K562 (cell line): ENCODE data around the gene SLC15A3. TPM values are rescaled to one million over a fixed set of nuclear protein-coding genes. Genes with fewer than 3 reads are reported as not detected.
A peak's percentile ranks its signal among the peaks of the same experiment; 100 is the strongest.

ENCODE experiments used
- ATAC-seq: fragments of 200-7000 bp; cut with Tn5 transposase; 3 replicates; pipeline ENCODE4 v1.9.1; 2020; ENCODE audit warnings: moderate library complexity
- BruUV-seq: library from RNA; stranded (reverse); fragments of 400-500 nt; replicated peaks from 2 replicates; lab custom pipeline; 2021; lab: Mats Ljungman, UMichigan
- CTCF ChIA-PET: fragments of 300-600 bp; formaldehyde crosslinking; extraction: SDS; loops from one replicate; lab custom pipeline; 2021; ENCODE audit warnings: low intra/inter-chr PET ratio; lab: Yijun Ruan, JAX
- POLR2A ChIA-PET: fragments of 300-600, 350-650 bp; sonication (Branson Sonifier 250); formaldehyde crosslinking; extraction: SDS; loops from one replicate; lab custom pipeline; 2021; ENCODE audit warnings: antibody characterized with exemption, inconsistent platforms; lab: Yijun Ruan, JAX
- DNase-seq, 4 experiments: peaks; one replicate each; pipeline versions ENCODE4 v3.0.0 to v3.0.0-alpha.2; 2011 to 2018; ENCODE audit warnings: low spot score in 3 of 4, mixed read lengths in 3 of 4; ENCODE audit errors: extremely low read depth in 1 of 4
- FAIRE-seq: peaks from 2 replicates; lab custom pipeline; 2011; peaks lifted over from hg19 to GRCh38; lab: Jason Lieb, UNC
- H2AFZ ChIP-seq: 2 replicates; pipeline ENCODE4 v1.6.0; 2011; ENCODE audit warnings: low read depth, low read length, control low read depth, inconsistent platforms
- H3K27ac ChIP-seq: fragments of 200-600 bp; 3 replicates; pipeline ENCODE4 v1.8.0; 2011; ENCODE audit warnings: low read depth, mild to moderate bottlenecking, control low read depth, inconsistent platforms, low read length, moderate library complexity, mixed read lengths; ENCODE audit errors: extremely low read depth
- H3K27me3 ChIP-seq, 2 experiments: fragments of 300-600 bp in 1 of 2; 2 replicates in 1 of 2; 3 replicates in 1 of 2; pipeline versions ENCODE4 v1.6.0 to v1.8.0; 2011; ENCODE audit warnings: inconsistent platforms in 2 of 2, low read length in 2 of 2, mild to moderate bottlenecking in 1 of 2, mixed read lengths in 1 of 2, moderate library complexity in 1 of 2; ENCODE audit not compliant: control insufficient read depth in 2 of 2, insufficient read depth in 2 of 2
- H3K36me3 ChIP-seq: fragments of 300-600 bp; 3 replicates; pipeline ENCODE4 v1.8.0; 2011; ENCODE audit warnings: mild to moderate bottlenecking, low read length, inconsistent platforms; ENCODE audit not compliant: control insufficient read depth, insufficient read depth
- H3K4me1 ChIP-seq, 2 experiments: fragments of 200-600 bp in 1 of 2; replicated peaks in 1 of 2; 2 replicates in 1 of 2; 3 replicates in 1 of 2; pipeline versions ENCODE4 v1.5.1 to v1.8.0; 2011; ENCODE audit warnings: inconsistent platforms in 2 of 2, low read length in 2 of 2, mild to moderate bottlenecking in 1 of 2, mixed read lengths in 1 of 2, moderate library complexity in 1 of 2; ENCODE audit not compliant: control insufficient read depth in 2 of 2, insufficient read depth in 2 of 2
- H3K4me2 ChIP-seq: 2 replicates; pipeline ENCODE4 v1.6.1; 2011; ENCODE audit warnings: low read length, control low read depth, inconsistent platforms, mixed read lengths; ENCODE audit not compliant: insufficient read depth
- H3K4me3 ChIP-seq: fragments of 200-600 bp; sonication (generic), shearing (Covaris generic); 2 replicates; pipeline ENCODE4 v1.5.1; 2016; ENCODE audit warnings: control low read depth, inconsistent platforms
- H3K79me2 ChIP-seq: fragments of 200-600 bp; 3 replicates; pipeline ENCODE4 v1.8.0; 2011; ENCODE audit warnings: low read length, inconsistent platforms; ENCODE audit not compliant: control insufficient read depth, insufficient read depth
- H3K9ac ChIP-seq, 2 experiments: 2 replicates each; pipeline versions ENCODE4 v1.6.0 to v1.6.1; 2011; ENCODE audit warnings: low read depth in 2 of 2, low read length in 2 of 2, control low read depth in 1 of 2, inconsistent platforms in 1 of 2, mild to moderate bottlenecking in 1 of 2, mixed read lengths in 1 of 2; ENCODE audit not compliant: insufficient read depth in 1 of 2
- H3K9me1 ChIP-seq: one replicate; pipeline ENCODE4 v1.6.0; 2011; ENCODE audit warnings: inconsistent platforms, mild to moderate bottlenecking, low read length, moderate library complexity; ENCODE audit not compliant: control insufficient read depth, insufficient read depth
- H3K9me3 ChIP-seq: replicated peaks from 2 replicates; pipeline ENCODE4 v1.5.1; 2011; ENCODE audit warnings: low read depth, low read length, inconsistent platforms; ENCODE audit not compliant: control insufficient read depth, insufficient read depth
- H4K20me1 ChIP-seq: replicated peaks from 2 replicates; pipeline ENCODE4 v1.6.1; 2011; ENCODE audit warnings: low read length, inconsistent platforms, mixed read lengths; ENCODE audit not compliant: control insufficient read depth, insufficient read depth
- BHLHE40 ChIP-seq: IDR thresholded peaks from 2 replicates; pipeline ENCODE4 v1.6.1; 2011; ENCODE audit warnings: low read length, improper control_type of control experiment
- CHD1 ChIP-seq: fragments of 200-600 bp; sonication (generic); IDR thresholded peaks from one replicate; pipeline ENCODE4 v1.6.1; 2012; ENCODE audit warnings: mild to moderate bottlenecking, moderate library complexity, low read length, inconsistent platforms
- FOXA1 ChIP-seq: fragments of 450-650 bp; IDR thresholded peaks from 2 replicates; pipeline ENCODE4 v1.6.1; 2016; ENCODE audit warnings: mild to moderate bottlenecking, borderline replicate concordance
- FOXO4 ChIP-seq: fragments of 450-650 bp; formaldehyde crosslinking; IDR thresholded peaks from 2 replicates; pipeline ENCODE4 v1.4.0; 2020; ENCODE audit warnings: mild to moderate bottlenecking, moderate library complexity
- GTF2F1 ChIP-seq: IDR thresholded peaks from 2 replicates; pipeline ENCODE4 v1.6.1; 2011; ENCODE audit warnings: low read depth, low read length, improper control_type of control experiment
- ILK ChIP-seq: fragments of 450-650 bp; IDR thresholded peaks from 2 replicates; pipeline ENCODE4 v1.6.1; 2016; ENCODE audit warnings: missing genetic modification characterization, low read depth, mild to moderate bottlenecking, missing compliant biosample characterization, moderate library complexity, borderline replicate concordance
- MEIS2 ChIP-seq: fragments of 450-650 bp; IDR thresholded peaks from 2 replicates; pipeline ENCODE4 v1.6.1; 2014; ENCODE audit warnings: mild to moderate bottlenecking; ENCODE audit not compliant: partially characterized antibody
- PHB2 ChIP-seq: fragments of 450-650 bp; IDR thresholded peaks from 2 replicates; pipeline ENCODE4 v1.6.1; 2017; ENCODE audit warnings: low read depth
- POLR2B ChIP-seq: fragments of 450-650 bp; IDR thresholded peaks from 2 replicates; pipeline ENCODE4 v1.6.1; 2018; ENCODE audit warnings: low read depth; ENCODE audit not compliant: partially characterized antibody
- PREB ChIP-seq: sonication (generic); formaldehyde crosslinking; IDR thresholded peaks from 2 replicates; pipeline ENCODE4 v1.8.1; 2023; ENCODE audit warnings: mild to moderate bottlenecking, missing genetic modification reagents
- PRMT5 ChIP-seq: sonication (generic); formaldehyde crosslinking; IDR thresholded peaks from 2 replicates; pipeline ENCODE4 v1.5.0; 2020; ENCODE audit warnings: missing genetic modification reagents
- SMARCA4 ChIP-seq: fragments of 450-650 bp; IDR thresholded peaks from 2 replicates; pipeline ENCODE4 v1.6.1; 2016
- STAT6 ChIP-seq: sonication (generic); formaldehyde crosslinking; IDR thresholded peaks from 2 replicates; pipeline ENCODE4 v1.8.1; 2023; ENCODE audit warnings: mild to moderate bottlenecking, missing genetic modification reagents
- YBX1 ChIP-seq: fragments of 450-650 bp; IDR thresholded peaks from 2 replicates; pipeline ENCODE4 v1.7.1; 2016; ENCODE audit warnings: mild to moderate bottlenecking
- ZBTB8A ChIP-seq: fragments of 450-650 bp; IDR thresholded peaks from 2 replicates; pipeline ENCODE4 v1.6.1; 2018; ENCODE audit warnings: mild to moderate bottlenecking, moderate library complexity; ENCODE audit not compliant: partially characterized antibody
- ZNF707 ChIP-seq: fragments of 250-450 bp; sonication (Bioruptor Pico); conservative IDR thresholded peaks from 2 replicates; pipeline ENCODE4 v1.8.0; 2022; ENCODE audit warnings: inconsistent platforms, mild to moderate bottlenecking, moderate library complexity
- WGBS: fragments of 100-300 bp; shearing (Covaris generic); methylation state at CpG from one replicate; pipeline ENCODE4 v1.1.6; 2016; ENCODE audit warnings: low coverage, mixed read lengths; ENCODE audit not compliant: insufficient coverage; ENCODE audit errors: missing lambda C conversion rate; 5-methylcytosine and 5-hydroxymethylcytosine counted together
- in situ Hi-C: fragments of 300-500 bp; cut with MboI; formaldehyde crosslinking; loops from 4 replicates; pipeline ENCODE4 v1.15.0; 2018; ENCODE audit warnings: inconsistent platforms, mixed read lengths
- intact Hi-C: fragments of 100-400 bp; cut with micrococcal nuclease; formaldehyde crosslinking; loops from 2 replicates; pipeline ENCODE4 v1.14.2; 2022
- polyA plus RNA-seq, 8 experiments: library from polyadenylated mRNA; depleted of rRNA in 4 of 8; stranded (reverse) in 5 of 8; unstranded in 3 of 8; fragments of >200 nt; fragmentation: Nextera tagmentation in 2 of 8; fragmentation: Illumina TruSeq in 1 of 8; extraction: Ambion mirVana in 2 of 8; extraction: Trizol in 1 of 8; gene quantifications; 2 replicates each; pipeline versions ENCODE4 v1.2.1 to v1.2.3, GENCODE V29; 2011 to 2014; ENCODE audit warnings: inconsistent platforms in 1 of 8, missing spikeins in 1 of 8
- total RNA-seq, 7 experiments: library from RNA; depleted of rRNA in 6 of 7; stranded (reverse); fragments of >200 nt in 6 of 7; fragmentation: Illumina TruSeq in 2 of 7; extraction: Trizol in 2 of 7; gene quantifications; 2 replicates each; pipeline versions ENCODE4 v1.2.1 to v1.2.3, GENCODE V29; 2011 to 2021; ENCODE audit warnings: low replicate concordance in 1 of 7
- TF ChIP-seq, protein P1 (sequence below): fragments of 450-650 bp; formaldehyde crosslinking; IDR thresholded peaks from 2 replicates; pipeline ENCODE4 v1.4.0; 2020; ENCODE audit warnings: mild to moderate bottlenecking, mixed read lengths

Gene SLC15A3
- total and polyA plus RNA-seq, 9 of the 15 experiments (the other 6 are each of a cell fraction or from before 2014, with no cell fraction given): 0.07 to 0.27 TPM; not detected in 7

GRCh38 chr11:60889869-60890311 lies 62.1 kb downstream of the SLC15A3 start:
- Histone ChIP-seq H3K79me2 (no peaks in the 10 kb centered on the region), H3K9me1 (no peaks in the 10 kb centered on the region), H3K36me3 (peaks cover 56% of the 10 kb centered on the region), H3K4me2 (no peak overlapping the region), H3K9me3 (no peaks in the 10 kb centered on the region), H4K20me1 (peaks cover 23% of the 10 kb centered on the region), H3K4me3 (no peak overlapping the region), H3K4me1 (peaks cover 7 to 32% of the 10 kb centered on the region in 2 experiments), H3K27me3 (no peaks in the 10 kb centered on the region), H2AFZ (no peak overlapping the region), H3K9ac (peak overlapping the region in 1 of 2 experiments; percentile 63; a peak in 1 of 4 replicates), H3K27ac (no peak overlapping the region)
- POLR2A ChIA-PET: interaction anchor here (1.5 to 1.8 kb wide), 3 partner anchors 15 to 34 kb away, joined by 3 to 9 read pairs (median 6); partner anchors contain the start of genes PRPF19 and PTGDR2
- no peak for FAIRE-seq
- 52% methylated on average over 6 of the region's 6 CpGs for WGBS
- DNase-seq: no peak
- intact Hi-C loops (no loop called here), in situ Hi-C loops (loop anchor here (5.0 kb wide), 1 partner anchor 53 kb away; no protein-coding TSS in a partner anchor)
- BruUV-seq: no TSS peak
- no peak for ATAC-seq
- CTCF ChIA-PET: interaction anchor here (2.3 kb wide), 1 partner anchor 59 kb away, joined by 12 read pairs; no protein-coding TSS in a partner anchor
- no peak for TF ChIP-seq YBX1
- TF ChIP-seq PHB2: no peak
- TF ChIP-seq POLR2B: peak; percentile 62
- TF ChIP-seq, protein P1, sequence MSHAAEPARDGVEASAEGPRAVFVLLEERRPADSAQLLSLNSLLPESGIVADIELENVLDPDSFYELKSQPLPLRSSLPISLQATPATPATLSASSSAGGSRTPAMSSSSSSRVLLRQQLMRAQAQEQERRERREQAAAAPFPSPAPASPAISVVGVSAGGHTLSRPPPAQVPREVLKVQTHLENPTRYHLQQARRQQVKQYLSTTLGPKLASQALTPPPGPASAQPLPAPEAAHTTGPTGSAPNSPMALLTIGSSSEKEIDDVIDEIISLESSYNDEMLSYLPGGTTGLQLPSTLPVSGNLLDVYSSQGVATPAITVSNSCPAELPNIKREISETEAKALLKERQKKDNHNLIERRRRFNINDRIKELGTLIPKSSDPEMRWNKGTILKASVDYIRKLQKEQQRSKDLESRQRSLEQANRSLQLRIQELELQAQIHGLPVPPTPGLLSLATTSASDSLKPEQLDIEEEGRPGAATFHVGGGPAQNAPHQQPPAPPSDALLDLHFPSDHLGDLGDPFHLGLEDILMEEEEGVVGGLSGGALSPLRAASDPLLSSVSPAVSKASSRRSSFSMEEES (CRISPR knock-in tag): peak; percentile 97
- no peak for TF ChIP-seq ZNF707
- no peak for TF ChIP-seq PREB
- peak; percentile 71; the same call in 1 of the 2 replicates for TF ChIP-seq BHLHE40
- no peak for TF ChIP-seq FOXO4 (CRISPR knock-in tag)
- TF ChIP-seq CHD1: no peak
- no peak for TF ChIP-seq PRMT5 (CRISPR knock-in tag)
- TF ChIP-seq MEIS2: no peak
- no peak for TF ChIP-seq STAT6 (CRISPR knock-in tag)
- no peak for TF ChIP-seq ILK (tag)
- no peak for TF ChIP-seq ZBTB8A
- TF ChIP-seq SMARCA4: no peak
- no peak for TF ChIP-seq FOXA1
- TF ChIP-seq GTF2F1: no peak
